GM19372 (cell line): Measurements from ENCODE around the gene NEU2.
"Not testable (repeated sequence)": the region's sequence is repeated elsewhere in the genome, so short reads cannot be mapped to it uniquely, and the experiment has no call there.

Experiments
- ATAC-seq: cut with Tn5 transposase; IDR thresholded peaks from one replicate; pipeline ENCODE4 v1.9.1; 2021; ENCODE audit warnings: mild to moderate bottlenecking, low read depth, moderate library complexity; ENCODE audit not compliant: unreplicated experiment

NEU2 gene

GRCh38 chr2:233053928-233054784 lies 21.7 kb downstream of the NEU2 start:
- ATAC-seq = no peak

- no peak for ATAC-seq
Measured at GRCh38 chr2:233055362-233055761, 22.9 kb downstream of the NEU2 start.

GRCh38 chr2:233056961-233057605 lies 24.6 kb downstream of the NEU2 start:
- ATAC-seq = no peak

- no peak for ATAC-seq
Measured at GRCh38 chr2:233058717-233059546, 26.5 kb downstream of the NEU2 start.

- ATAC-seq = no peak
Measured at GRCh38 chr2:233059547-233059796, 27.0 kb downstream of the NEU2 start.

- ATAC-seq = peak; percentile 40
Measured at GRCh38 chr2:233059797-233060500, 27.5 kb downstream of the NEU2 start, which contains the start of gene INPP5D. Gene INPP5D, plus strand, starts transcription at chr2:233060342. Its CDS starts 137 bp downstream, at chr2:233060479.

GRCh38 chr2:233060501-233060979 lies 28.1 kb downstream of the NEU2 start:
- no peak for ATAC-seq

GRCh38 chr2:233060980-233061590 lies 28.6 kb downstream of the NEU2 start:
- peak; percentile 7 for ATAC-seq

- peak; percentile 35 for ATAC-seq
Measured at GRCh38 chr2:233061591-233062450, 29.3 kb downstream of the NEU2 start.

- ATAC-seq = no peak
Measured at GRCh38 chr2:233062451-233062850, 30.0 kb downstream of the NEU2 start.

- no peak for ATAC-seq
Measured at GRCh38 chr2:233062946-233063268, 30.4 kb downstream of the NEU2 start.

- peak; percentile 44 for ATAC-seq
Measured at GRCh38 chr2:233063269-233063975, 30.9 kb downstream of the NEU2 start.

- no peak for ATAC-seq
Measured at GRCh38 chr2:233063976-233064411, 31.5 kb downstream of the NEU2 start.

- ATAC-seq = no peak
Measured at GRCh38 chr2:233064530-233065199, 32.2 kb downstream of the NEU2 start.

- ATAC-seq = not testable (repeated sequence)
Measured at GRCh38 chr2:233065200-233065589, 32.7 kb downstream of the NEU2 start.

GRCh38 chr2:233065954-233066470 lies 33.5 kb downstream of the NEU2 start:
- no peak for ATAC-seq

GRCh38 chr2:233068762-233069418 lies 36.4 kb downstream of the NEU2 start:
- ATAC-seq = no peak
